BLaER1 (cell line): ENCODE results near the gene RNF113B.

Experiments used
- H3K27ac ChIP-seq: shearing (Covaris generic); formaldehyde crosslinking; 2 replicates; pipeline ENCODE4 v1.8.1; 2022
- H3K27me3 ChIP-seq: shearing (Covaris generic); formaldehyde crosslinking; 2 replicates; pipeline ENCODE4 v1.8.1; 2022
- H3K36me3 ChIP-seq: shearing (Covaris generic); formaldehyde crosslinking; 2 replicates; pipeline ENCODE4 v1.8.1; 2022
- H3K4me1 ChIP-seq: shearing (Covaris generic); formaldehyde crosslinking; 2 replicates; pipeline ENCODE4 v1.8.1; 2022
- H3K4me2 ChIP-seq: shearing (Covaris generic); formaldehyde crosslinking; 2 replicates; pipeline ENCODE4 v1.8.1; 2022
- H3K4me3 ChIP-seq: shearing (Covaris generic); formaldehyde crosslinking; 2 replicates; pipeline ENCODE4 v1.8.1; 2022
- H3K9ac ChIP-seq: shearing (Covaris generic); formaldehyde crosslinking; 2 replicates; pipeline ENCODE4 v1.8.1; 2022
- H3K9me3 ChIP-seq: shearing (Covaris generic); formaldehyde crosslinking; 2 replicates; pipeline ENCODE4 v1.8.1; 2022
- H4K20me1 ChIP-seq: shearing (Covaris generic); formaldehyde crosslinking; 2 replicates; pipeline ENCODE4 v1.8.1; 2022
- Cebpa-rat ChIP-seq: shearing (Covaris generic); IDR thresholded peaks from 2 replicates; pipeline ENCODE4 v1.8.1; 2022

The RNF113B gene

DNA sequence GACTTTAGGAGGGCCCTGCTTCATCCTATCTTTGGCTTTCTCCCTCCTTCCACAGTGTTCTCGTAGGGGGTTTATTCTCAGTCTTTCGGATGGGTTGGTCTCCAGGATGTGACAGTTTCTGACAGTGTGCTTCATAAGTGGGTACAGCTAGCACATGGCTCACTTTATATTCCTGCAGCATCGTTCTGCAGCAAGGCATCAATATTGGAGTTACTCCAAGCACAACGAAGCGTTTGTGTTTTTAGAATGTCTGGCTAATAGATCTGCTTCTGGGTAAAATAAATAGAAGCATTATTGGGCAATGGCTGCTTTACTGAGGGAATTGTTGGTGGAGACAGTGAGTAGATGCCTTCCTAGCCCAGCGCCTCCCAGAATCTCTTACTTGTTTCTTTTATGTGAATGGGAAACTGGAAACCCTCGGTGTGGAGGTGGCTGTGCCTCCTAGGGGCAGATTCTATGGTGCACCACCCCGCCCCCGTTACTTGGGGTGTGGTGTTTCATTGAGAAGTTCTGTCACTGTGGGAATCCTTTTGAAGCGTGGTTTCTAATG is 32.2 kb downstream of the RNF113B start:
- Histone ChIP-seq H3K9ac (peak overlapping the region; percentile 88), H3K4me3 (peak overlapping the region; percentile 86), H4K20me1 (peaks cover 25% of the 10 kb centered on the region), H3K4me2 (peak overlapping the region; percentile 85), H3K9me3 (peaks cover 3% of the 10 kb centered on the region; the same call in 1 of the 2 replicates), H3K27ac (no peak overlapping the region; the same call in 1 of the 2 replicates), H3K27me3 (peaks cover 13% of the 10 kb centered on the region; the same call in 1 of the 2 replicates), H3K36me3 (0 out of 2 replicates have a peak, but pooled peaks cover 9% of the 10 kb centered on the region), H3K4me1 (peaks cover 61% of the 10 kb centered on the region)
- no peak for TF ChIP-seq Cebpa-rat

DNA sequence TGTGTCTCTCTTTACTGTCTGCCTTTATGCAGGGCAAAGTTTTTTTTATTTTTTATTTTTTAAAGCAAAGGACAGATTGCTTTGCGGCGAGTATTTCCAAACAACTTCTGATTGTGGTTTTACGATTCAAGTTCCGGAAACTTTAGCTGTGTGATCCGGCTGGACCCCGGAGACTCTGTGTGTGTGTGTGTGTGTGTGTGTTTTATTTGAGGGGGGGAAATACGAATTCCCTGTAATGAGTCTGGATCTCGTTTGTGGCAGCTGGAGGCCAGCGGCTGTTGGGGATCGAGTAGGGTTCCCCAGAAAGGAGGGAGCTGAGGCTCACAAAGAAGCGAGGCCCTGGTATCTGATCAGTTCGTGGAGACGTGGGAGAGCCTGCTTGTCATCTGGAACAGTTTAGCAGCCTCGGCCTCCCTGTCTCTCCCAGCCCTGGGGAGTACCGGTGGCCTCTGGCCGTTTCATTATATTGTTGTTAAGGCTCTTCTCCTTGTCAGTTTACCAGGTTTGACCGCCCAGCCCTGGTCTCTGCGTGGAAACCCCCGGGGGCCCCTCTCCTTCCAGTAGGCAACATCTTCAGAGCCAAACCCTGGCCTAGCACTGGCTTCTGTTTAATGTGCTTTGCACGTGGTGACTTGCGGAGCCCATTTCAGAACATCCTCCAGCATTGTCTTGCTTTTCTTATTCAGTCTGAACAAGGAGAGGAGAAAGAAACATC is 32.9 kb downstream of the RNF113B start:
- peak overlapping the region; percentile 88 for H3K9ac ChIP-seq
- peak overlapping the region; percentile 85 for H3K4me2 ChIP-seq
- H3K9me3 ChIP-seq: peaks cover 3% of the 10 kb centered on the region; the same call in 1 of the 2 replicates
- peaks cover 64% of the 10 kb centered on the region for H3K4me1 ChIP-seq
- no peak for TF ChIP-seq Cebpa-rat
- peak overlapping the region; percentile 90 for H3K27ac ChIP-seq
- peak overlapping the region; percentile 86 for H3K4me3 ChIP-seq
- H4K20me1 ChIP-seq: peaks cover 25% of the 10 kb centered on the region
- 0 out of 2 replicates have a peak, but pooled peaks cover 8% of the 10 kb centered on the region for H3K36me3 ChIP-seq
- H3K27me3 ChIP-seq: peaks cover 13% of the 10 kb centered on the region; the same call in 1 of the 2 replicates

DNA sequence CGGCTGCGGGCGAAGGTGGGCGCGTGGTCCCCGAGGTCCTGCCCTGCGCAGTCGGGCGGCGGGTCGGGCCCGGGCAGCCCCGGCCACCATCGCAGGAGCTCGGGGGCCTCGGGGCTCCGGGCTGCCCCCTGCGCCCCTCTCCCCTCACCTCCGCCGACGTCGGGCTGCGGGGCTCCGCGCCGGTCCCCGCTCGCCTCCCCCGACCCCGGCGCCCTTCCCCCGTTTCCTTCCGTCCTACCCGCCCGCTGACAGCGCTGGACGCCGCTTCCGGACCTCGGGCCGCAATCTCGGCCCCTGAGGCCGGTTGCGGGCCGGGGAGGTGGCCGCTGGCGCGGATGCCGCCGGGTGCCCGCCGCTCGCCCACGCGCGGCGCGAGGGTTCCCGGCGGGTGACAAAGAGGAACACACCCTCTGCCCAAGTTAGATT is 33.5 kb downstream of the RNF113B start:
- peaks cover 13% of the 10 kb centered on the region; the same call in 1 of the 2 replicates for H3K27me3 ChIP-seq
- no peak for TF ChIP-seq Cebpa-rat
- peak overlapping the region; percentile 86 for H3K4me3 ChIP-seq
- peaks cover 25% of the 10 kb centered on the region for H4K20me1 ChIP-seq
- H3K36me3 ChIP-seq: 0 out of 2 replicates have a peak, but pooled peaks cover 2% of the 10 kb centered on the region
- H3K9ac ChIP-seq: peak overlapping the region; percentile 88
- H3K4me1 ChIP-seq: peaks cover 64% of the 10 kb centered on the region
- peak overlapping the region; percentile 90 for H3K27ac ChIP-seq
- H3K4me2 ChIP-seq: peak overlapping the region; percentile 85
- H3K9me3 ChIP-seq: no peaks in the 10 kb centered on the region; the same call in 1 of the 2 replicates

DNA sequence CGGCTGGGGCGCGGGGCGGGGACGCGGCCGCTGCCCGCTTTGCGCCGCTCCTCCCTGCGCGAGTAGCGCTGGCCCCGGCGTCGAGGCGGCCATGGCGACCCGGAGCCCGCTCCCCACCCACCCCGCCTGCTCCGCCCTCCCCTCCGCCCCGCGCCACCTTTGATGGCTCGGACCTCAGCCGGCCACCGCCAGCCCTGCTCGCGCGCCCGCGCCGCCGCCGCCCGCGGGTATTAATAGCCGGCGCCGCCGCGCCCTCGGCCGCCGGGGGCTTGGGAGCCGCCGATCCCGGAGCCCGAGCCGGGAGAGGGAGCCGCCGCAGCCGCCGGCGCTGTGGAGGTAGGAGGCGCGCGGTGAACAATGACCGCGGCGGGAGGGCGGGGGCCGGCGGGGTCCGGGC is 33.9 kb downstream of the RNF113B start:
- H3K27me3 ChIP-seq: peaks cover 13% of the 10 kb centered on the region; the same call in 1 of the 2 replicates
- peak overlapping the region; percentile 88 for H3K9ac ChIP-seq
- peak overlapping the region; percentile 99 for H3K4me2 ChIP-seq
- no peaks in the 10 kb centered on the region for H3K36me3 ChIP-seq
- H3K4me1 ChIP-seq: peaks cover 64% of the 10 kb centered on the region
- no peak for TF ChIP-seq Cebpa-rat
- H4K20me1 ChIP-seq: peaks cover 25% of the 10 kb centered on the region
- H3K4me3 ChIP-seq: peak overlapping the region; percentile 86
- H3K27ac ChIP-seq: peak overlapping the region; percentile 90
- no peaks in the 10 kb centered on the region for H3K9me3 ChIP-seq

DNA sequence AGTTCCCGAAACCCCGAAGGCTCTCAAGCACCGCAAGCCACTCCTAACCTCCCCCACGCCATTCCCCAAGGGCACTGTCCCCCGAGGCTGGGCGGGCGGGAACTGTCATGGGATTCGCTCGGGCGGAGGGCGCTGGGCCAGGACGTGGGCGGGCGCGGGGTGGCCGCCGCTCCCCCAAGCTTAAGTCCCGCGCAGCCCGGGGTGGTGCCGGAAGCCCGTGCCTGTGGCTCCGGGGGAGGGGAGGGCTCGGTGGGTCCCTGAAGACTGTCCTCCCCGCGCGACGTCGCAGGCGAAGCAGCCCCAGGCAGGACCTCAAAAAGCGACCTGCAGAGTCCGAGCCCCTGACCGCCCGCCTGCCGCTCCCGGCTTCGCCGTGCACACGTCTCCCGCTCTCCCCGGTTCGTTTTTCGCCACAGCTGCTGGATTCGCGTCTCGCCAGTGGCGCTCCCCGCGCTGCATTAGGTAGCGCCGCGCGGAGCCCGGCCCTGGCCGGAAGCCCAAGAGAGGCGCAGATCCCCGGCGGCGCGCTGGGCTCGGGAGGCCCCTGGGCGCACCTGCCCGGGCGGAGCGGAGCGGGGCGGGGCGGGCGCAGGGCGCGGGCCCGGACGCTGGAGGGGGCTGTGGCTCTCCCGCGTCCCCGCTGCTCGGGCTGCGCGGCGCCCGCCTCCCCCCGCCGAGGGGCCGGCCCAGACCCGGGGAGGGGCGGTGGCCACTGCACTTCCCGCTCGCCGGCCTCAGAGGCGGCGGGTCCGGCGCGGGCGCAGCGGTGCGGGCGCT is 34.5 kb downstream of the RNF113B start, which contains the start of gene FARP1:
Gene FARP1, plus strand, starts transcription at position 715 of the 777 bp plus-strand sequence. CDS start 70,149 bp downstream, outside the sequence.
- peak within 1 kb of the TSS; percentile 99 for H3K4me2 ChIP-seq
- peak within 1 kb of the TSS; percentile 90 for H3K27ac ChIP-seq
- H3K9ac ChIP-seq: peak within 1 kb of the TSS; percentile 88
- peaks cover 25% of the 10 kb centered on the region for H4K20me1 ChIP-seq
- no peaks in the 10 kb centered on the region for H3K9me3 ChIP-seq
- peaks cover 63% of the 10 kb centered on the region for H3K4me1 ChIP-seq
- H3K27me3 ChIP-seq: peaks cover 13% of the 10 kb centered on the region; the same call in 1 of the 2 replicates
- peak within 1 kb of the TSS; percentile 86 for H3K4me3 ChIP-seq
- no peak for TF ChIP-seq Cebpa-rat
- H3K36me3 ChIP-seq: no peaks in the 10 kb centered on the region

DNA sequence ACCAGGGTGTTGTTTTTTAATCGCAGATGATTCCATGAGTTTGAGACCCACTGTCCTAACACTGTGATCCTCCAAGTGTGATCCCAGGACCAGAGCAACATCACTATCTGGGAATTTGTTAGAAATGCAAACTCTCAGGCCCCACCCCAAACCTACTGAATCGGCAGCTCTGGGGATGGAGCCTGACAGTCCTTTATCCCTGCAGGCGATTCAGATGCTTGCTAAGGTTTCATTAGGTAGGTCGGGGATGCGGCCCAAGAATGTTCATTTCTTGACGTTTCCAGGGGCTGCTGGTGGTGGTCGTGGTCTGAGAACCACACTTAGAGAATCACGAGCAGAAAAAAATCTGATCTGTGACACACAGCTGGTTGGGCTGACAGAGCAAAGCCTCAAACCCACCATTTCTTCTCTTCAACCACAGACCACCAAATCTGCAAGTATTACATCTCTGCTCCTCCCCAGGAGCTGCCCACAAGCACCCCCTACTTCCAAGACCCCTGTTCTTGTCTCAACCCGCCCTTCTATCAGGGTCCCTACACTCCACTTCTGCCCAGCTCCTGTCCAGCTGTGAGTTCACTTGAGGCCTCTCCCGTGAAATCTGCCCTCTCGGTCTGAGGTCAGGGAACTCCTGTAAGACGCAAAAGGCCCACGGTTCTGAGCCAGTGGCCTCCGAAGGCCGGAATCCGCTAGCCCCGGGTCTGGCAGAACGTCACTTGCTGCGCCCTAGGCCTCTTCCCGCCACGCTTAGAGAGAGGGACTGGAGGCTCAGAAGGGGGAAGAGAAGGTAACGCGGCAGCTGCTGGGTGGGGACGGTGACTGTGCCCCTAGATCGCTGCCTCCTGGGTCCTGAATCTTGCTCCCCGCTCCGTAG is 35.3 kb downstream of the RNF113B start:
- no peaks in the 10 kb centered on the region for H3K9me3 ChIP-seq
- peak overlapping the region; percentile 86 for H3K4me3 ChIP-seq
- peak overlapping the region; percentile 88 for H3K9ac ChIP-seq
- peak overlapping the region; percentile 99 for H3K4me2 ChIP-seq
- peaks cover 13% of the 10 kb centered on the region; the same call in 1 of the 2 replicates for H3K27me3 ChIP-seq
- H3K36me3 ChIP-seq: no peaks in the 10 kb centered on the region
- no peak for TF ChIP-seq Cebpa-rat
- no peak overlapping the region; the same call in 1 of the 2 replicates for H3K27ac ChIP-seq
- peaks cover 54% of the 10 kb centered on the region for H3K4me1 ChIP-seq
- peaks cover 21% of the 10 kb centered on the region for H4K20me1 ChIP-seq

DNA sequence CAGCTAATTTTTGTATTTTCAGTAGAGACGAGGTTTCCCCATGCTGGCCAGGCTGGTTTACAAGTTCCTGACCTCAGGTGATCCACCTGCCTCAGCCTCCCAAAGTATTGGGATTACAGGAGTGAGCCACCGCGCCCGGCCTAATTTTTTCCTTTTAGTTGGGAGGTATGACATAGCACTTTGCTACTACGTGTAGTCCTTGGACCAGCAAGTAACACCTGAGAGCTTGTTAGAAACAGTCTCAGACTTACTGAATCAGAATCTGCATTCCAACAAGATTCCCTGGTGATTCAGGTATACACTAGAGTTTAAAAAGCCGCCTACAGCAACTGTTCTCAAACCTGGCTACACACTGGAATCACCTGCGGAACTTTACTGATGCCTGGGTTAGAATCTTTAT is 36.0 kb downstream of the RNF113B start:
- H3K27me3 ChIP-seq: peaks cover 13% of the 10 kb centered on the region; the same call in 1 of the 2 replicates

DNA sequence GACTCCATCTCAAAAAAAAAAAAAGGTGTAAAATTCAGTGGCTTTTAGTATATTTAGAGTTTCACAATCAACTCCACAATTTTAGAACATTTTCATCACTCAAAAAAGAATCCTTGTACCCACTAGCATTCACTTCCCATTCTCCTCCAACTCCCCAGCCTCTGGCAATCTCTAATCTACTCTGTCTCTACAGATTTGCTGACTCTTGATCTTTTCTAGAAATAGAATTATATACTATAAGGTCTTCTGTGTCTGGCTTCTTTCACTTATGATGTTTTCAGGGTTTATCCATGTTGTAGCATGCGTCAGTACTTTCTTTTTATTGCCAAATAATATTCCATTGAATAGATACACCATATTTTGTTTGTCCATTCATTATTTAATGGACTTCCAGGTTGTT is 42.2 kb downstream of the RNF113B start:
- H3K27ac ChIP-seq: no peak overlapping the region
- peaks cover 14% of the 10 kb centered on the region for H3K4me1 ChIP-seq
- H4K20me1 ChIP-seq: no peaks in the 10 kb centered on the region
- TF ChIP-seq Cebpa-rat: no peak
- no peaks in the 10 kb centered on the region for H3K27me3 ChIP-seq
- no peaks in the 10 kb centered on the region for H3K9me3 ChIP-seq
- H3K4me2 ChIP-seq: no peak overlapping the region
- H3K36me3 ChIP-seq: no peaks in the 10 kb centered on the region
- no peak overlapping the region for H3K4me3 ChIP-seq
- no peak overlapping the region for H3K9ac ChIP-seq

More for the DNA sequence above, 36.0 kb downstream of the RNF113B start:
- Histone ChIP-seq H3K9ac (no peak overlapping the region), H4K20me1 (peaks cover 15% of the 10 kb centered on the region), H3K4me3 (no peak overlapping the region), H3K4me2 (no peak overlapping the region), H3K27ac (no peak overlapping the region), H3K4me1 (peaks cover 48% of the 10 kb centered on the region), H3K36me3 (no peaks in the 10 kb centered on the region), H3K9me3 (no peaks in the 10 kb centered on the region)
- no peak for TF ChIP-seq Cebpa-rat
